Erythroblast (primary cell): ENCODE results near the gene SMIM3.

ENCODE experiments used
- DNase-seq, 2 experiments: peaks; one replicate each; lab custom pipeline; 2025; lab: John Stamatoyannopoulos, UW
- GATA1 ChIP-seq: IDR thresholded peaks from 2 replicates; pipeline ENCODE4 v1.6.1; 2011; ENCODE audit warnings: low read depth, mild to moderate bottlenecking, control low read depth, low read length, moderate library complexity
- POLR2A ChIP-seq: IDR thresholded peaks from 2 replicates; pipeline ENCODE4 v1.6.1; 2011; ENCODE audit warnings: mild to moderate bottlenecking, low read length

SMIM3 gene

GRCh38 chr5:150757087-150757649 lies 21.4 kb upstream of the SMIM3 start:
- no peak for TF ChIP-seq POLR2A
- TF ChIP-seq GATA1, result no peak

GRCh38 chr5:150758203-150758530 lies 20.4 kb upstream of the SMIM3 start:
- TF ChIP-seq GATA1 (no peak), POLR2A (no peak)
- DNase-seq, result no peak

More at GRCh38 chr5:150757087-150757649, 21.4 kb upstream of the SMIM3 start:
- DNase-seq, result peak; percentile 55 to 69

GRCh38 chr5:150758531-150759333 lies 19.8 kb upstream of the SMIM3 start, which contains the start of gene DCTN4:
TSS of gene DCTN4 (minus strand) at chr5:150759017. CDS start at chr5:150758993, 24 bp downstream.
- TF ChIP-seq POLR2A (peak; percentile 88), GATA1 (no peak)
- DNase-seq, result peak; percentile 97 to 98

- DNase-seq, result no peak
- TF ChIP-seq GATA1, result no peak
- TF ChIP-seq POLR2A, result no peak
These were observed 19.3 kb upstream of the SMIM3 start for GRCh38 chr5:150759334-150759583.

- TF ChIP-seq POLR2A (no peak), GATA1 (no peak)
- no peak for DNase-seq
These were observed 16.3 kb upstream of the SMIM3 start for GRCh38 chr5:150762211-150762610.

- DNase-seq, result peak; percentile 82 to 89
- TF ChIP-seq GATA1 (no peak), POLR2A (no peak)
These were observed 15.4 kb upstream of the SMIM3 start for GRCh38 chr5:150763023-150763769.

- TF ChIP-seq GATA1 (no peak), POLR2A (no peak)
- peak; percentile 32 to 38 for DNase-seq
These were observed 14.0 kb upstream of the SMIM3 start for GRCh38 chr5:150764530-150764929.

- DNase-seq, result no peak
- TF ChIP-seq POLR2A (no peak), GATA1 (no peak)
These were observed 13.4 kb upstream of the SMIM3 start for GRCh38 chr5:150765011-150765798.

GRCh38 chr5:150765799-150766169 lies 12.8 kb upstream of the SMIM3 start:
- TF ChIP-seq GATA1 (no peak), POLR2A (no peak)
- no peak for DNase-seq

GRCh38 chr5:150766251-150766650 lies 12.3 kb upstream of the SMIM3 start:
- peak; percentile 49 to 51 for DNase-seq
- TF ChIP-seq POLR2A, result no peak
- no peak for TF ChIP-seq GATA1

- TF ChIP-seq GATA1 (no peak), POLR2A (no peak)
- no peak for DNase-seq
These were observed 7.3 kb upstream of the SMIM3 start for GRCh38 chr5:150771034-150771795.

- peak; percentile 54 to 79 for DNase-seq
- TF ChIP-seq POLR2A (no peak), GATA1 (peak; percentile 14)
These were observed 4.4 kb upstream of the SMIM3 start for GRCh38 chr5:150774145-150774544.

GRCh38 chr5:150777685-150778084 lies 872 bp upstream of the SMIM3 start:
- TF ChIP-seq POLR2A (no peak), GATA1 (no peak)
- DNase-seq, result no peak
